HG02588 (cell line): ENCODE measurements around the gene TSEN15.
"Not testable (repeated sequence)": the region's sequence is repeated elsewhere in the genome, so short reads cannot be mapped to it uniquely, and the experiment has no call there.

Experiments
- ATAC-seq: cut with Tn5 transposase; IDR thresholded peaks from one replicate; pipeline ENCODE4 v1.9.1; 2021; ENCODE audit warnings: mild to moderate bottlenecking, moderate library complexity; ENCODE audit not compliant: unreplicated experiment

TSEN15 gene

DNA sequence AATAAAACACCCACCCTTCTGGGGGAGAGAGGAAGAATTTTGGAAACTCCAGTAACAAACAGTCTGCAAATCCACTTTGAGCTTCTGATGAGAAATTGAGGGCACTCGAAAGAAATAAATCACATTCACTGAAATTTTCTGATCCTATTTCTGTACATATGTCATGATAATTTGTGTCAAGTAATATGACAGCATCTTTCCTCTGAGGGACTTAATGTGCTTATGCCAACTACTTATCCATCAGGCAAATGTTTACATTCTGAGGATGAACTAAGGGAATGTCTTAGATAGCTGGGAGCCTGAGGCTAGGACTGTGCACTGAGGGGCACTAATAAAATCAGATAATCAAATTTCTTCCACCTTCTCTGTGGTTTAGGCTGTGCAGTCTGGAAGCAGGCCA lies 44.5 kb downstream of the TSEN15 start:
- no peak for ATAC-seq

DNA sequence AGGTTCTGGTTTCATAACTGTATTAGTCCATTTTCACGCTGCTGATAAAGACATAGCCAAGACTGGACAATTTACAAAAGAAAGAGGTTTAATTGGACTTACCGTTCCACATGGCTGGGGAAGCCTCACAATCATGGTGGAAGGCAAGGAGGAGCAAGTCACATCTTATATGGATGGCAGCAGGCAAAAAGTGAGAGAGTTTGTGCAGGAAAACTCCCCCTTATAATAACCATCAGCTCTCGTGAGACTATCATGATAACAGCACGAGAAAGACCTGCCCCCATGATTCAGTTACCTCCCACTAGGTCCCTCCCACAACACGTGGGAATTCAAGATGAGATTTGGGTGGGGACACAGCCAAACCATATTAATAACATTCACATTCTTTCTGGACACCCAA lies 45.0 kb downstream of the TSEN15 start:
- ATAC-seq, result not testable (repeated sequence)

DNA sequence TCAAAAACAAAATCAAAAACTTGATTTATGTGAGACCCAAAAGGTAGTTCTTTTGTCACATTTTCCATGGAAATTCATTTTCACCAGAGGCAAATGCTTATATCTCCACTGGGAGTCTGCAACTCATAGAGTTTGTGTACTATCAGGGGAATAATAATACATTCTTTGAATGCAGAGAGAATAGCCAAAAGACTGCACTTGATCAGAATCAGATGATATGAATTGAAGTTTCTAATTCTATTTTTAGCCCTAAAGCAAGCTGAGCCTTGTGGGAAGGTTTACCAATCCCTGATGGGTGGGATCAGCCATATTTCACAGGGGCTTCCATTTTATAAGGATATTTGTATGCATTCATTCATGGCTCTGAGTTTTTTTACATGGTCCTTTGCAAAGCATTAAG lies 49.6 kb downstream of the TSEN15 start:
- no peak for ATAC-seq

DNA sequence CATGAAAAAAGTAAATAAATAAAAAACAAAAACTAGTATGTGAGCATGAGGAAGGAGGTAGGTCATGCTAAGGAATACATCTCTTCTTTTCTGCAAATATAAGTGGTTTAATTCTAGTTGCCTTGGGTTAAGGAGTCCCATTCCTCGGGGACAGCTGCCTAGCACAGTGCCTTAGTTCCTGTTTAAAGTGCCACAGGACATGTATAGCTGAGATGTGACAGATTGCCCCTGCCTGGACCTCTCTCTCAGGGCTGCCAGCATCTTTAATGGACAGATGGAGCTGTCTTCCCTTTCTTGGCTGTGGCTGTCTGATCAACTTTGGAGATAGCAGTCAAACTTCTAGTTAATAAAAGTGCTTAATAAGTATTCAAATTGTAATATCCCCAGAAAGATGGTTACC lies 50.0 kb downstream of the TSEN15 start:
- no peak for ATAC-seq

DNA sequence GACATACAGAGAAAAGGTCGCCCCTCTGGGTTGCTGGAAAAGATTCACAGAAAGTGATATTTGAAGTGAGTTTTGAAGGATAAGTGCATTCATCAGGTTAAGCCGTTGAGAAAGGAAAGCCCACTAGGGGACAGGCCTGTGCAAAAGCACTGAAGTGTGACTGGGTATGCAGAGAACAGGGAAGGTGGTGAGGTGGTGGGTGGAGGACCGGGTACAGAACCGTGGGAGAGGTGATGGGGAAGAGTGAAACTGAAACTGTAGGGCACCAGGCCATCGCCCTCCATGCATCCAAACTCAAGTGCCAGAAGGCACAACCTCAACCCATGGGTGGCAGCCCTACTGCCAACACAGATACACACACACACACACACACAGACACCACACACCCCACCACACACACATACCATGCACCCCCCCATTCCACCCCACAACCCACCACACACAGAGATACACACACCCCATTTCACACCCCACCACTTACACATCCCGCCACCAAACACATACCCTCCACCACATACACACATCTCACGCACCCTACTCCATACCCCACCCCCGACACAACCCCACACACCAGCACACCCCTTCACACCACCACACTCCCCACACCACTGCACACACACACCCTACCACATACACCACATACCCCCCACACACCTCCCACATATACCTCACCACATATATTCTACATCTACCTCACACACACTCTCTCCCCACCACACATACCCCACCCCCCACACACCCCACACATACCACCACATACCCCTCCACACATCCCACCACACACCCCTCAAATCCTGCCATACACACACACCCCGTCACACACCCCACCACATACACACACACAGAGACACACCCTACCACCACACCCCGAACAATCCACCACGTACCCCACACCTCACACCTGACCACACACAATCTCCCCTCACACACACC lies 59.0 kb downstream of the TSEN15 start:
- ATAC-seq, result no peak

DNA sequence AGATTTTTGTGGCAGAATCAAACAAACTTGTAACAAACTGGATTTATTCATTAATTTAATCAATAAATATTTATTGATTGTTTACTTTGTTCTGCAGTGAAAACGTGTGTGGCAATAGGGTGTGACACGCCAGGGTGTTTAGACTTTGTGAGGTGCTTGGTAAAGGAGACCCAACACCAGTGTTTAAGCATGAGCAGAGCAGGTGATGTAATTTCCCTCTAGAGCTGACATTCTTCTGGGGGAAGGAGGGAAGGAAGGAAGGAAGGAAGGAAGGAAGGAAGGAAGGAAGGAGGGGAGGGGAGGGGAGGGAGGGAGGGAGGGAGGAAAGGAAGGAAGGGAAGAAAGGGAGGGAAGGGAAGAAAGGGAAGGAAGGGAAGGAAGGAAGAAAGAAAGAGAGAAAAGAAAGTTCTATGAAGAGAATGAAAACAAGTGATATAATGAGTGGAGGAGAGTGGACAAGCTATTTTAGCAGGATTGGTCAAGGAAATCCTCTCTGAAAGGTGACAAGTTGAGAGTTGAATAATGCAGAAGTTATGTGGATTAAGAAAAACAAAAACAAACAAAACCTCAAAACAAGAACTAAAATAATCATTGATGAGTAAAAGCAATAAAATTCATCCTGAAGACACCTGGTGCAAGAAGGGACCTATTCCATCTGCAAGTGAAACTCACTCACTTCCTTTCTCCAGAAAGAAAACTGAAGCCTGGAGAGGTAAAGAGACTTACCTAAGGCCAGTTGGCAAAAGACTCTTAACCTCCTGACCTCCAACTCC lies 60.8 kb downstream of the TSEN15 start:
- ATAC-seq, result no peak

DNA sequence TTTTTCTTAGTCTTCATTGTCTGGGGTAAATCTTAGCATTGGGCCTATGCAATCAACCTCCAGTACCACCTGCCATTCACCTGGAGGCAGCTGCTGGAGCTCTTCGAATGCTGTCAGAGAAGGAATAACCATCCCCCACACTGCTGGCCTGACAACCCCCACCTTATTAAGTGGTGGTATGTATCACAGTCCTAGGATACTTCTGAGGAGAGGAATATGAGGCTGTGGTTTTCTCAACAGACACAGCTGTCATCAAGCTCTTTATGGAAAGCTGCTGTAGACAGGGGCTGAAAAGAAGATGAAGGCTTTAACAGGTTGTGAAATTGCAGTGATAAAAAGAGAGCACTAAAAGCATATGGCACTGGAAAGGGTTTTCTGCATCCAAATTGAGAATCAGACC lies 61.7 kb downstream of the TSEN15 start:
- no peak for ATAC-seq

DNA sequence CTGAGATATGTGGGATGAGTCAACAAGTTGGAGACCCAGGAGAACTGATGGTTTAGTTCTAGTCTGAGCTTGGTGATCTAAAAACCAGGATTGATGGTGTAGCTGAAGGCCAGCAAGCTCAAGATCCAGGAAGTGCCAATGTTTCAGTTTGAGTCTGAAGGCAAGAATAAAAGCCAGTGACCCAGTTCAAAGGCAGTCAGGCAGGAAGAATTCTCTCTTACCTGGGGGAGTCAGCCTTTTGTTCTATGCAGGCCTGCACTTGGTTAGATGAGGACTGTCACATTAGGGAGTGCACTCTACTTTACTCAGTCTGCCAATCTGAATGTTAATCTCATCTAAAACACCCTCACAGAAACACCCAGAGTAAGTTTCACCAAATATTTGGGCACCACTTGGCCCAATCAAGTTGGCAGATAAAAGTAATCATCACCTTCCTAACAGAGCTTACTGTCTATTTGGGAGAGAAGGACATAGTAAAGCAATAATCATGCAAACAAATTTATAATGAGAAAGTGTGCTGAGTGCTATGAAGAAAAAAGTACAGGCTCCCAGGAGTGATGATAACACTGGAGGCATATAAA lies 63.4 kb downstream of the TSEN15 start:
- ATAC-seq, result no peak

DNA sequence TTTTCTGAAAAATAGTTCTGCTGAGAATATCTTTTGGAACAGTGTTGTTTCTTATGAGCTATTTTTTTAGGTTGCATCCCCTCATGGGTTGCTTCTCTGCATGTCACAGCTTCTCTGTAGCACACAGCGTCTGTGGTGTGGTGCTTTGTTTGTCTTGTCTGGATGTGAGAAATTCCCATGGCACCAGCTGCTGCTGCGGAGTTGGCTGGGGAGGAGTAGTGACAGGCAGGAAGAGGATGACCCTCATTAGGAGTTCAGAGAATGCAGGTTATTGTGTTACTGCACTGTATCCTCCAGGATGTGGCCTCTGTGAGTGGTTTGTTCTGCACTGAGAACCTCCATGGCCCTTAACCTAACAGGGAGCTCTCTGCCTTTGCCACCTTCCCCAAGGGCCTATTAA lies 64.8 kb downstream of the TSEN15 start:
- no peak for ATAC-seq

DNA sequence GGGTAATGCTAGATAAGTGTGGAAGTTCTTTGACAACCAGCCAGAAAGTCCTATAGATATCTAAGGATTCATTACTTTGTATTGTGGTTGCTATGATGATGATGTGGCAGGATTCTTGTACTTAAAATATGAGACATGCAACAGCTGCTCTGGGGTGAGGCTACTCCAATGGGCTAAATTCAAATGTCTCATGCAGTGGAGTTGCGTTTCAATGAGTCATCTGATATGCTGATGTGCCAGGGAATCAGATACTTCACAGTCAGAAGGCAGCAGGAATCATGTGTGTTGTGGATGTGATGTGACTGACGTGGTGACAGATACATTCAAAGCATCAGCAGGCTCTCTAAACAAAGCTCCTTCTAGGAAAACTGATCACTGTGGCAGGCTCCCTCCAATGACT lies 66.5 kb downstream of the TSEN15 start:
- ATAC-seq, result no peak
